Caki2 (cell line): ENCODE results near the gene CHGA. TPM values are rescaled to one million over a fixed set of nuclear protein-coding genes. Genes with fewer than 3 reads are reported as not detected.

ENCODE experiments used
- DNase-seq: peaks from one replicate; pipeline ENCODE4 v3.0.0-alpha.2; 2015; ENCODE audit warnings: low read depth
- in situ Hi-C: cut with HindIII; loops from 2 replicates; pipeline ENCODE4 v1.10.0; 2016; ENCODE audit warnings: low sequenced_read_pairs, low pct_unique_long_range_greater_than_20kb, mixed read lengths
- total RNA-seq: library from RNA; depleted of rRNA; stranded (reverse); fragments of >200 nt; shearing (Covaris generic); gene quantifications from 2 replicates; pipeline ENCODE4 v1.2.3, GENCODE V29; 2014; ENCODE audit warnings: low replicate concordance; rRNA removed

CHGA gene
- 93.0 and 123 TPM in 2 replicates for total RNA-seq

- peak; percentile 59 for DNase-seq
- in situ Hi-C loops = no loop called here
Measured at GRCh38 chr14:92922883-92923743, at the start of gene CHGA. Gene CHGA (plus strand): TSS chr14:92923150. CDS start chr14:92923360, 210 bp downstream.

- in situ Hi-C loops = no loop called here
- no peak for DNase-seq
Measured at GRCh38 chr14:92874962-92875661, 47.8 kb upstream of the CHGA start.

GRCh38 chr14:92877757-92878431, 45.1 kb upstream of the CHGA start:
- in situ Hi-C loops = no loop called here
- DNase-seq = no peak

GRCh38 chr14:92880351-92880750, 42.6 kb upstream of the CHGA start:
- in situ Hi-C loops = no loop called here
- DNase-seq = no peak

GRCh38 chr14:92880851-92881250, 42.1 kb upstream of the CHGA start:
- in situ Hi-C loops = no loop called here
- DNase-seq = no peak

GRCh38 chr14:92883066-92883465, 39.9 kb upstream of the CHGA start:
- no peak for DNase-seq
- in situ Hi-C loops = no loop called here

- no peak for DNase-seq
- in situ Hi-C loops = no loop called here
Measured at GRCh38 chr14:92884410-92884809, 38.5 kb upstream of the CHGA start.

GRCh38 chr14:92885279-92886061, 37.5 kb upstream of the CHGA start:
- no peak for DNase-seq
- in situ Hi-C loops = no loop called here

GRCh38 chr14:92886337-92886736, 36.6 kb upstream of the CHGA start:
- DNase-seq = no peak
- in situ Hi-C loops = no loop called here

GRCh38 chr14:92887157-92887556, 35.8 kb upstream of the CHGA start:
- no peak for DNase-seq
- in situ Hi-C loops = no loop called here

GRCh38 chr14:92888896-92889295, 34.1 kb upstream of the CHGA start:
- in situ Hi-C loops = no loop called here

GRCh38 chr14:92890830-92891588, 31.9 kb upstream of the CHGA start:
- in situ Hi-C loops = no loop called here
- DNase-seq = no peak

More at GRCh38 chr14:92888896-92889295, 34.1 kb upstream of the CHGA start:
- DNase-seq = no peak

GRCh38 chr14:92892589-92892988, 30.4 kb upstream of the CHGA start:
- in situ Hi-C loops = no loop called here
- DNase-seq = no peak

- in situ Hi-C loops = no loop called here
- DNase-seq = no peak
Measured at GRCh38 chr14:92895352-92895878, 27.5 kb upstream of the CHGA start.

GRCh38 chr14:92897922-92898565, 24.9 kb upstream of the CHGA start:
- in situ Hi-C loops = no loop called here

GRCh38 chr14:92898566-92899131, 24.3 kb upstream of the CHGA start:
- DNase-seq = no peak
- in situ Hi-C loops = no loop called here

More at GRCh38 chr14:92897922-92898565, 24.9 kb upstream of the CHGA start:
- no peak for DNase-seq
